SK-N-SH treated with all-trans-retinoic acid at 6 μM for 48 hours (cell line): ENCODE measurements around the gene GDAP1L1.

Experiments
- OSR1 ChIP-seq: fragments of 250-450 bp; sonication (Bioruptor Pico); IDR thresholded peaks from 2 replicates; pipeline ENCODE4 v1.8.0; 2022; ENCODE audit warnings: moderate library complexity, mild to moderate bottlenecking, inconsistent platforms
- TF ChIP-seq, protein P1 (sequence below): fragments of 250-450 bp; sonication (Bioruptor Pico); IDR thresholded peaks from 2 replicates; pipeline ENCODE4 v1.8.0; 2020; ENCODE audit warnings: mild to moderate bottlenecking, moderate library complexity, borderline replicate concordance

GRCh38 chr20:44255942-44256341 lies 8.8 kb downstream of the GDAP1L1 start:
- TF ChIP-seq, protein P1, sequence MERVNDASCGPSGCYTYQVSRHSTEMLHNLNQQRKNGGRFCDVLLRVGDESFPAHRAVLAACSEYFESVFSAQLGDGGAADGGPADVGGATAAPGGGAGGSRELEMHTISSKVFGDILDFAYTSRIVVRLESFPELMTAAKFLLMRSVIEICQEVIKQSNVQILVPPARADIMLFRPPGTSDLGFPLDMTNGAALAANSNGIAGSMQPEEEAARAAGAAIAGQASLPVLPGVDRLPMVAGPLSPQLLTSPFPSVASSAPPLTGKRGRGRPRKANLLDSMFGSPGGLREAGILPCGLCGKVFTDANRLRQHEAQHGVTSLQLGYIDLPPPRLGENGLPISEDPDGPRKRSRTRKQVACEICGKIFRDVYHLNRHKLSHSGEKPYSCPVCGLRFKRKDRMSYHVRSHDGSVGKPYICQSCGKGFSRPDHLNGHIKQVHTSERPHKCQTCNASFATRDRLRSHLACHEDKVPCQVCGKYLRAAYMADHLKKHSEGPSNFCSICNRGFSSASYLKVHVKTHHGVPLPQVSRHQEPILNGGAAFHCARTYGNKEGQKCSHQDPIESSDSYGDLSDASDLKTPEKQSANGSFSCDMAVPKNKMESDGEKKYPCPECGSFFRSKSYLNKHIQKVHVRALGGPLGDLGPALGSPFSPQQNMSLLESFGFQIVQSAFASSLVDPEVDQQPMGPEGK (CRISPR knock-in tag) = no peak
- no peak for TF ChIP-seq OSR1 (CRISPR knock-in tag)
